H1 (cell line): ENCODE measurements around the gene DIP2B. TPM values are rescaled to one million over a fixed set of nuclear protein-coding genes. Genes with fewer than 3 reads are reported as not detected.

Experiments used
- CTCF ChIA-PET: fragments of 300-600 bp; sonication (Branson Sonifier 250); formaldehyde crosslinking; loops from one replicate; lab custom pipeline; 2021; ENCODE audit not compliant: partially characterized antibody; lab: Charles Lee
- POLR2A ChIA-PET: fragments of 300-600 bp; sonication (Branson Sonifier 250); formaldehyde crosslinking; loops from one replicate; lab custom pipeline; 2021; ENCODE audit warnings: inconsistent platforms; ENCODE audit not compliant: partially characterized antibody; lab: Charles Lee
- DNase-seq, 2 experiments: peaks; one replicate each; pipeline versions ENCODE4 v3.0.0 to v3.0.0-alpha.2; 2010 to 2022; ENCODE audit warnings: low spot score in 2 of 2, low read depth in 1 of 2, mixed read lengths in 1 of 2
- FAIRE-seq: peaks from 2 replicates; lab custom pipeline; 2011; peaks lifted over from hg19 to GRCh38; lab: Jason Lieb, UNC
- H2AFZ ChIP-seq: 2 replicates; pipeline ENCODE4 v1.8.1; 2012; ENCODE audit warnings: low read length, inconsistent platforms
- H2AK5ac ChIP-seq: 2 replicates; pipeline ENCODE4 v1.6.1; 2013; ENCODE audit warnings: low read depth, low read length
- H2BK120ac ChIP-seq: replicated peaks from 2 replicates; pipeline ENCODE3; 2013; ENCODE audit warnings: low read depth, low read length, inconsistent platforms
- H2BK12ac ChIP-seq: 2 replicates; pipeline ENCODE4 v1.6.1; 2013; ENCODE audit warnings: low read depth, low read length
- H2BK15ac ChIP-seq: 2 replicates; pipeline ENCODE4 v1.6.1; 2013; ENCODE audit warnings: low read length
- H2BK20ac ChIP-seq: 2 replicates; pipeline ENCODE4 v1.6.1; 2013; ENCODE audit warnings: low read length
- H2BK5ac ChIP-seq: 2 replicates; pipeline ENCODE4 v1.6.1; 2013; ENCODE audit warnings: low read depth, low read length
- H3K14ac ChIP-seq: 2 replicates; pipeline ENCODE4 v1.6.1; 2013; ENCODE audit warnings: inconsistent platforms; ENCODE audit not compliant: insufficient read length
- H3K18ac ChIP-seq: 2 replicates; pipeline ENCODE4 v1.6.1; 2013; ENCODE audit warnings: low read length; ENCODE audit errors: extremely low read depth
- H3K23ac ChIP-seq: 2 replicates; pipeline ENCODE4 v1.6.1; 2013; ENCODE audit warnings: inconsistent platforms; ENCODE audit not compliant: insufficient read length
- H3K23me2 ChIP-seq: 2 replicates; pipeline ENCODE4 v1.6.1; 2013; ENCODE audit warnings: low read depth, low read length
- H3K27ac ChIP-seq: 2 replicates; pipeline ENCODE4 v1.6.1; 2011; ENCODE audit warnings: low read depth, low read length, inconsistent platforms
- H3K27me3 ChIP-seq, 4 experiments: replicated peaks in 1 of 4; 1 replicate in 1 of 4; 2 replicates in 3 of 4; pipeline versions ENCODE4 v1.6.1 to v1.8.1; 2011 to 2013; ENCODE audit warnings: low read length in 3 of 4, mild to moderate bottlenecking in 3 of 4, inconsistent platforms in 2 of 4, mixed read lengths in 2 of 4, moderate library complexity in 1 of 4; ENCODE audit not compliant: control insufficient read depth in 3 of 4, insufficient read depth in 3 of 4; ENCODE audit errors: extremely low read depth in 1 of 4
- H3K36me3 ChIP-seq, 4 experiments: 2 replicates each; pipeline versions ENCODE4 v1.6.1 to v1.8.1; 2011 to 2013; ENCODE audit warnings: mild to moderate bottlenecking in 4 of 4, low read length in 3 of 4, moderate library complexity in 2 of 4, control low read depth in 1 of 4, inconsistent platforms in 1 of 4; ENCODE audit not compliant: insufficient read depth in 4 of 4, control insufficient read depth in 2 of 4
- H3K4ac ChIP-seq: replicated peaks from 2 replicates; pipeline ENCODE3; 2013; ENCODE audit warnings: low read length, low read depth, mixed read lengths, inconsistent platforms; ENCODE audit not compliant: insufficient read length
- H3K4me1 ChIP-seq, 4 experiments: replicated peaks in 1 of 4; 1 replicate in 1 of 4; 2 replicates in 3 of 4; pipeline versions ENCODE4 v1.6.1 to v1.8.1; 2011 to 2013; ENCODE audit warnings: low read length in 3 of 4, inconsistent platforms in 2 of 4, mixed read lengths in 1 of 4; ENCODE audit not compliant: insufficient read depth in 4 of 4, control insufficient read depth in 3 of 4
- H3K4me2 ChIP-seq, 2 experiments: 2 replicates each; pipeline versions ENCODE4 v1.6.1 to v1.8.1; 2011 to 2013; ENCODE audit warnings: low read depth in 2 of 2, low read length in 2 of 2, control low read depth in 1 of 2, inconsistent platforms in 1 of 2, mild to moderate bottlenecking in 1 of 2; ENCODE audit not compliant: insufficient read depth in 1 of 2
- H3K4me3 ChIP-seq, 4 experiments: fragments of 200-600, 300-600 bp in 1 of 4; sonication (generic), shearing (Covaris generic), sonication (Bioruptor Twin) in 1 of 4; 2 replicates each; pipeline versions ENCODE4 v1.5.1 to v1.8.1; 2011 to 2016; ENCODE audit warnings: low read length in 4 of 4, low read depth in 3 of 4, control low read depth in 2 of 4, inconsistent platforms in 2 of 4, mild to moderate bottlenecking in 2 of 4, mixed read lengths in 1 of 4, moderate library complexity in 1 of 4; ENCODE audit not compliant: insufficient read depth in 2 of 4; ENCODE audit errors: extremely low read depth in 1 of 4
- H3K56ac ChIP-seq: replicated peaks from 2 replicates; pipeline ENCODE3; 2013; ENCODE audit warnings: low read depth, mild to moderate bottlenecking, mixed read lengths, low read length, inconsistent platforms; ENCODE audit not compliant: insufficient read length
- H3K79me1 ChIP-seq: 2 replicates; pipeline ENCODE4 v1.6.1; 2013; ENCODE audit warnings: low read depth, low read length, control low read depth
- H3K79me2 ChIP-seq, 2 experiments: 2 replicates each; pipeline versions ENCODE4 v1.6.1 to v1.8.1; 2012 to 2013; ENCODE audit warnings: low read length in 2 of 2, mild to moderate bottlenecking in 2 of 2, inconsistent platforms in 1 of 2; ENCODE audit not compliant: insufficient read depth in 2 of 2, control insufficient read depth in 1 of 2
- H3K9ac ChIP-seq, 4 experiments: replicated peaks in 1 of 4; 1 replicate in 1 of 4; 2 replicates in 3 of 4; pipeline versions ENCODE4 v1.6.1 to v1.8.1; 2011 to 2013; ENCODE audit warnings: low read depth in 3 of 4, low read length in 3 of 4, control low read depth in 2 of 4, mild to moderate bottlenecking in 2 of 4, moderate library complexity in 2 of 4, inconsistent platforms in 1 of 4; ENCODE audit errors: extremely low read depth in 1 of 4
- H3K9me3 ChIP-seq, 2 experiments: 2 replicates each; pipeline versions ENCODE4 v1.6.1 to v1.8.1; 2012 to 2013; ENCODE audit warnings: mild to moderate bottlenecking in 2 of 2, moderate library complexity in 2 of 2, control low read depth in 1 of 2, inconsistent platforms in 1 of 2, low read depth in 1 of 2, low read length in 1 of 2, mixed read lengths in 1 of 2; ENCODE audit not compliant: insufficient read depth in 2 of 2
- H4K20me1 ChIP-seq, 2 experiments: replicated peaks in 1 of 2; 2 replicates each; pipeline versions ENCODE3 to v1.8.1; 2011 to 2013; ENCODE audit warnings: inconsistent platforms in 2 of 2, low read length in 2 of 2, mild to moderate bottlenecking in 1 of 2; ENCODE audit not compliant: insufficient read depth in 2 of 2, control insufficient read depth in 1 of 2
- H4K5ac ChIP-seq: 2 replicates; pipeline ENCODE4 v1.6.1; 2013; ENCODE audit warnings: low read length, low read depth, mixed read lengths, inconsistent platforms; ENCODE audit not compliant: insufficient read length
- H4K8ac ChIP-seq: 2 replicates; pipeline ENCODE4 v1.8.0; 2013; ENCODE audit warnings: mild to moderate bottlenecking, moderate library complexity, low read length, inconsistent platforms; ENCODE audit not compliant: insufficient read depth; ENCODE audit errors: extremely low read depth
- H4K91ac ChIP-seq: replicated peaks from 2 replicates; pipeline ENCODE3; 2013; ENCODE audit warnings: low read length, mixed read lengths, inconsistent platforms; ENCODE audit not compliant: insufficient read length
- NRF1 ChIP-seq: IDR thresholded peaks from 2 replicates; pipeline ENCODE4 v1.6.1; 2011; ENCODE audit warnings: mild to moderate bottlenecking, low read depth, low read length, improper control_type of control experiment
- SP2 ChIP-seq: IDR thresholded peaks from 2 replicates; pipeline ENCODE4 v1.6.1; 2012; ENCODE audit warnings: mild to moderate bottlenecking, low read length, inconsistent platforms
- SP4 ChIP-seq: IDR thresholded peaks from 2 replicates; pipeline ENCODE4 v1.6.1; 2012; ENCODE audit warnings: low read length, inconsistent platforms
- SRF ChIP-seq: IDR thresholded peaks from 2 replicates; pipeline ENCODE4 v1.6.1; 2011; ENCODE audit warnings: mild to moderate bottlenecking, low read depth, low read length, moderate library complexity
- WGBS, 2 experiments: shearing (Covaris generic) in 1 of 2; methylation state at CpG; one replicate each; pipeline versions ENCODE4 v1.1.6 to v1.1.7; 2013 to 2015; ENCODE audit warnings: low lambda C conversion rate in 2 of 2, mixed read lengths in 2 of 2, inconsistent platforms in 1 of 2, low coverage in 1 of 2, missing lambda C conversion rate in 1 of 2; ENCODE audit not compliant: insufficient replicate concordance in 2 of 2, insufficient coverage in 1 of 2, insufficient read length in 1 of 2; ENCODE audit errors: extremely low coverage in 1 of 2, missing lambda C conversion rate in 1 of 2; 5-methylcytosine and 5-hydroxymethylcytosine counted together
- polyA plus RNA-seq, 7 experiments: library from polyadenylated mRNA; depleted of rRNA in 3 of 7; stranded (reverse) in 5 of 7; unstranded in 2 of 7; fragments of >200 nt in 5 of 7; fragments of 200-250 nt in 2 of 7; gene quantifications; 1 replicate in 5 of 7; 2 replicates in 1 of 7; 4 replicates in 1 of 7; pipeline versions ENCODE4 v1.2.1 to v1.2.3, GENCODE V29; 2011 to 2013; ENCODE audit warnings: missing spikeins in 2 of 7, mixed read lengths in 2 of 7
- total RNA-seq: library from RNA; stranded (reverse); fragmentation: NEBNext Ultra II Directional; extraction: Animal tissue kit (Norgen Biotek cat#: 25700); gene quantifications from 2 replicates; pipeline ENCODE4 v1.2.1, GENCODE V29; 2021

Gene DIP2B
- total and polyA plus RNA-seq, 2 of the 8 experiments (the other 6 are each of a cell fraction or from before 2014, with no cell fraction given): 11.1 to 29.6 TPM

DNA sequence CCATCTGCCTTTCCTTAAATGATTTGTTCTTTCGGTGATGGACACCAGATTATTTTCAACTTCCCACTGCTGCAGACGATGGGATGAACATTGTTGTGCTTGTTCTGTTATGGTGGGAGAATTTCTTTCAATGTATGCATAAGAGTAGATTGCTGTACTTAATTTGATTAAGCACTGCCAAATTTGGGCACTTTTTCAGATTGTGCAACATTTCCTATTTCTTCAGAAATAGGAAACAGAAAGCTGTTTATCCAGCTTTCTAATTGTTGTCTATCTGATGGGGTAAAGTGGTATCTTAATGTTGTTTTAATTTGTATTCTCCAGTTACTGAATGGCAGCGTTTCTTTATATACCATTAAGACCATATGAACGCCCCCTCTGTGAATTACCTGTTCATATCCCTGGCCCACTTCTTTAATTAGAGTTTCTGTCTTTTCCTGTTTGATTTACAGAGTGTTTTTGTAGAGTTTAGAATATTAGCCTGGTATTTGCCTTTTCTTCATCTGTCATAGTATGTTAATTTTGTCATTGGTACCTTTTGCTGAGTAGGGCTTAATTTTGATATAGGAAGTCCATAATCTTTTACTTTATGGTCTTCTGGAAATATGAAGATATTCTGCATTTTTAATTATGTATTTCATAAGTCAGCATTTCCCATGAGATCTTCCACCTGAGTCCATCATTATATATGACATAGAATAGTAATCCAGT, 59.6 kb downstream of the DIP2B start:
- no peak overlapping the region for H4K5ac ChIP-seq
- no peak overlapping the region for H3K56ac ChIP-seq
- H4K8ac ChIP-seq: no peak overlapping the region
- WGBS, 2 experiments: 87% methylated on average over 4 of the region's 4 CpGs; no CpG with 5 or more reads in 1 of the 2 experiments
- H2BK15ac ChIP-seq: no peak overlapping the region
- no peak overlapping the region for H3K23ac ChIP-seq
- H3K23me2 ChIP-seq: no peaks in the 10 kb centered on the region; the same call in 1 of the 2 replicates
- H3K27ac ChIP-seq: no peak overlapping the region
- TF ChIP-seq SP2 (no peak), SP4 (no peak), SRF (no peak), NRF1 (no peak)
- H3K79me2 ChIP-seq: peaks cover 0 to 64% of the 10 kb centered on the region in 2 experiments; a peak in 3 of 4 replicates
- no peaks in the 10 kb centered on the region for H4K20me1 ChIP-seq
- no peak overlapping the region for H2BK120ac ChIP-seq
- peaks cover 3% of the 10 kb centered on the region; the same call in 1 of the 2 replicates for H3K79me1 ChIP-seq
- no peaks in the 10 kb centered on the region for H3K9me3 ChIP-seq
- H3K4ac ChIP-seq: no peak overlapping the region
- H3K36me3 ChIP-seq: no peaks in the 10 kb centered on the region
- DNase-seq (no peak), FAIRE-seq (no peak)
- no peak overlapping the region for H3K4me2 ChIP-seq
- H2BK20ac ChIP-seq: no peak overlapping the region
- no peaks in the 10 kb centered on the region for H3K27me3 ChIP-seq
- ChIA-PET POLR2A (interaction anchor here (1.0 kb wide), 1 partner anchor 19 kb away, joined by 6 read pairs; no protein-coding TSS in a partner anchor), CTCF (interaction anchor here (0.6 to 1.7 kb wide), 4 partner anchors 8 to 74 kb away, joined by 3 to 6 read pairs (median 4); no protein-coding TSS in a partner anchor)
- H2AK5ac ChIP-seq: no peak overlapping the region
- peaks cover 0 to 6% (median 4%) of the 10 kb centered on the region in 4 experiments; a peak in 5 of 7 replicates for H3K4me1 ChIP-seq
- no peak overlapping the region for H3K9ac ChIP-seq
- H3K14ac ChIP-seq: no peak overlapping the region
- no peak overlapping the region for H4K91ac ChIP-seq
- H2BK12ac ChIP-seq: no peak overlapping the region
- H2BK5ac ChIP-seq: no peak overlapping the region
- H3K4me3 ChIP-seq: no peak overlapping the region
- H3K18ac ChIP-seq: no peak overlapping the region
- H2AFZ ChIP-seq: no peak overlapping the region
